ENCODE results near the gene FAAH2. TPM values are rescaled to one million over a fixed set of nuclear protein-coding genes. Genes with fewer than 3 reads are reported as not detected.
A peak's percentile ranks its signal among the peaks of the same experiment; 100 is the strongest.
"Not testable (repeated sequence)": the region's sequence is repeated elsewhere in the genome, so short reads cannot be mapped to it uniquely, and the experiment has no call there.

The FAAH2 gene
- total RNA-seq, 2 donors from 2014 or later, result 0.14 to 1.1 TPM

GRCh38 chrX:57329008-57329407 lies 42.5 kb downstream of the FAAH2 start:
- ATAC-seq (no peak), DNase-seq (ENCODE audit: low spot score) (no peak)
- Mint-ChIP-seq H3K27ac (no peak overlapping the region), H3K27me3 (peaks cover 0 to 10% of the 10 kb centered on the region in 2 donors), H3K4me3 (no peak overlapping the region), H3K9me3 (no peaks in the 10 kb centered on the region), H3K36me3 (no peaks in the 10 kb centered on the region), H3K4me1 (ENCODE audit: low read depth in 2 of 2) (no peaks in the 10 kb centered on the region)

DNA sequence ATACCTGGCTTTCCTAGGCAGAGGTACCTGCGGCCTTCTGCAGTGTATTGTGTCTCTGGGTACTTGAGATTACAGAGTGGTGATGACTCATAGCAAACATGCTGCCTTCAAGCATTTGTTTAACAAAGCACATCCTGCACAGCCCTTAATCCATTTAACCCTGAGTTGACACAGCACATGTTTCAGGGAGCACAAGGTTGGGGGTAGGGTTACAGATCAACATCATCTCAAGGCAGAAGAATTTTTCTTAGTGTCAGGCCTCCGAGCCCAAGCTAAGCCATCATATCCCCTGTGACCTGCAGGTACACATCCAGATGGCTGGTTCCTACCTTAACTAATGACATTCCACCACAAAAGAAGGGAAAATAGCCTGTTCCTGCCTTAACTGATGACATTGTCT lies 49.3 kb downstream of the FAAH2 start:
- H3K4me3 Mint-ChIP-seq; H3K4me1 Mint-ChIP-seq (ENCODE audit: low read depth in 2 of 2): not testable (repeated sequence)

DNA sequence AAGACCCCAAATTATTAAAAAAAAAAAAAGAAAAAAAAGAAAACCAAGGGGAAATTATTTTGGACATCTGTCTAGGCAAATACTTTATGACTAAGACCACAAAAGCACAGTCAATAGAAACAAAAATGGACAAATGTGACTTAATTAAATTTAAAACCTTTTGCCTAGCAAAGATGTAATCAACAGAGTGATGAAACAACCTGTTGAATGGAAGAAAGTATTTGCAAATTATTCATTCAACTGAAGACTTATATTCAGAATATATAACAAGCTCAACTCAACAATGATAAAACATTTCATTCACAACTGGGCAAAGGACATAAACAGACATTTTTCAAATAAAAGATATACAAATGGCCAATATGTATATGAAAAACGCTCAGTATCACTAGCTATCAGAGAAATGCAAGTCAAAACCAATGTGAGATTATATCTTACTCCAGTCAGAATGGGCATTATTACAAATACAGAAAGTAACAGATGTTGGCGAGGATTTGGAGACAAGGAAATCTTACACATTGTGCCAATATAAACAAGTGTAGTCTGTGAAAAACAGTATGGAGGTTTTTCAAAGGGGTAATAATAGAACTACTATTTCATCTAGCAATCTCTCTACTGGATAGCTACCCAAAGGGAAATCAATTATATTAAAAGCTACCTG lies 67.1 kb downstream of the FAAH2 start:
- DNase-seq (ENCODE audit: low spot score), result no peak
- Mint-ChIP-seq H3K4me3 (no peak overlapping the region), H3K36me3 (peaks cover 4% of the 10 kb centered on the region), H3K27ac (no peak overlapping the region), H3K9me3 (no peaks in the 10 kb centered on the region), H3K27me3 (peaks cover 0 to 3% of the 10 kb centered on the region in 2 donors), H3K4me1 (ENCODE audit: low read depth in 2 of 2) (no peaks in the 10 kb centered on the region)
- ATAC-seq, result no peak

More for the DNA sequence above, 49.3 kb downstream of the FAAH2 start:
- H3K27ac Mint-ChIP-seq; DNase-seq (ENCODE audit: low spot score); ATAC-seq; H3K36me3 Mint-ChIP-seq; H3K9me3 Mint-ChIP-seq: not testable (repeated sequence)
- peaks cover 0 to 14% of the 10 kb centered on the region in 2 donors for H3K27me3 Mint-ChIP-seq

- H3K27ac Mint-ChIP-seq, result no peak overlapping the region
- no peaks in the 10 kb centered on the region for H3K4me1 Mint-ChIP-seq (ENCODE audit: low read depth in 2 of 2)
- H3K4me3 Mint-ChIP-seq, result no peak overlapping the region
- H3K36me3 Mint-ChIP-seq, result no peaks in the 10 kb centered on the region
- ATAC-seq (no peak), DNase-seq (ENCODE audit: low spot score) (no peak)
- H3K27me3 Mint-ChIP-seq, result peaks cover 0 to 7% of the 10 kb centered on the region in 2 donors
- no peaks in the 10 kb centered on the region for H3K9me3 Mint-ChIP-seq
Measured at GRCh38 chrX:57364145-57364544, 77.6 kb downstream of the FAAH2 start.

DNA sequence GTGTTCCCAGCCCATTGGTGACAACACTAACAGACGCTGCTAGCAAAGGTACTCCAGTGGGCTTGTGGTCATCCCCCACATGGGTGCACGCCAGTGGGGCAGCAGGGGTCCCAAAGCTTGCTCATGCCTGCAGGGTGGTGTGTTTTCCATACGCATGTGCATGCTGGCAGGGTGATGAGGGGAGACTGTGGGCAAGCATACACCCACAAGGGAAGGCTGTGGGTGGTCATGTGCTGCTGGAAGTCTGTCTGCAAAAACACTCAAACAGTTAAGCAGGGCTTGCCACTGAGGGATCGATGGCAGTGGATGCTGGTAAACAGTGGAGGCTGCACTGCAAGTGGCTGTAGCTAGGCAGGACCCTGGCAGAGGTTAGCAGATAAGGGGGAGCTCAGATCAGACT lies 79.9 kb downstream of the FAAH2 start:
- no peaks in the 10 kb centered on the region for H3K9me3 Mint-ChIP-seq
- ATAC-seq (no peak), DNase-seq (ENCODE audit: low spot score) (no peak)
- no peak overlapping the region for H3K4me3 Mint-ChIP-seq
- H3K36me3 Mint-ChIP-seq, result no peaks in the 10 kb centered on the region
- peaks cover 0 to 7% of the 10 kb centered on the region in 2 donors for H3K27me3 Mint-ChIP-seq
- no peaks in the 10 kb centered on the region for H3K4me1 Mint-ChIP-seq (ENCODE audit: low read depth in 2 of 2)
- H3K27ac Mint-ChIP-seq, result no peak overlapping the region

- H3K4me1 Mint-ChIP-seq (ENCODE audit: low read depth in 2 of 2), result no peaks in the 10 kb centered on the region
- DNase-seq (ENCODE audit: low spot score), result no peak
- no peak overlapping the region for H3K27ac Mint-ChIP-seq
- no peaks in the 10 kb centered on the region for H3K36me3 Mint-ChIP-seq
- no peaks in the 10 kb centered on the region for H3K9me3 Mint-ChIP-seq
- peaks cover 0 to 7% of the 10 kb centered on the region in 2 donors for H3K27me3 Mint-ChIP-seq
- H3K4me3 Mint-ChIP-seq, result no peak overlapping the region
- ATAC-seq, result no peak
Measured at GRCh38 chrX:57367649-57368048, 81.1 kb downstream of the FAAH2 start.

DNA sequence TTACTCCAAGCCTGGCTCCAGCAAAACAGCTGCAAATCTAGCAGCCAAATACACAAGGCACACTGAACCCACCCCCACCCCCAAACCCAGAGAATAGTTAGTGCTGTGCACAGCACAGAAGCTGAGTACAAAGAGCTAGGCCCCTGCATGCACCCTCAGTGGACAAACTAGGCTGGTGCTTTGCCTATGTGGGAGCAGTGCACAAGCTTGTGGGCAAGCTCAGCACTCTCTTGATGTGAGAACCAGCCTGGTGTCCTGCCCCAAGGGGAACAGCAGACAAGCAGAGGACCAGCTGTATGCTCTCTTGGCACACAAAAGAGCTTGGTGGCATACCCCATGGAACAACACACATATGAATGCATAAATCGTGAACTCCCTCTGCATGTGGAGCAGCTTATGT lies 81.7 kb downstream of the FAAH2 start:
- DNase-seq (ENCODE audit: low spot score) (no peak), ATAC-seq (peak in 1 of 2 donors; percentile 32)
- H3K4me3 Mint-ChIP-seq, result no peak overlapping the region
- no peaks in the 10 kb centered on the region for H3K9me3 Mint-ChIP-seq
- H3K4me1 Mint-ChIP-seq (ENCODE audit: low read depth in 2 of 2), result no peaks in the 10 kb centered on the region
- H3K27me3 Mint-ChIP-seq, result peaks cover 0 to 7% of the 10 kb centered on the region in 2 donors
- H3K27ac Mint-ChIP-seq, result no peak overlapping the region
- H3K36me3 Mint-ChIP-seq, result no peaks in the 10 kb centered on the region

- Mint-ChIP-seq H3K27ac (no peak overlapping the region), H3K4me3 (no peak overlapping the region), H3K9me3 (peaks cover 3% of the 10 kb centered on the region), H3K36me3 (peaks cover 11% of the 10 kb centered on the region), H3K4me1 (ENCODE audit: low read depth in 2 of 2) (no peaks in the 10 kb centered on the region), H3K27me3 (peaks cover 7 to 15% of the 10 kb centered on the region in 2 donors)
- ATAC-seq (no peak), DNase-seq (ENCODE audit: low spot score) (no peak)
Measured at GRCh38 chrX:57379296-57379695, 92.8 kb downstream of the FAAH2 start.

GRCh38 chrX:57380026-57380796 lies 93.7 kb downstream of the FAAH2 start:
- H3K36me3 Mint-ChIP-seq, result peaks cover 11% of the 10 kb centered on the region
- H3K27me3 Mint-ChIP-seq, result peaks cover 7 to 15% of the 10 kb centered on the region in 2 donors
- peaks cover 3% of the 10 kb centered on the region for H3K9me3 Mint-ChIP-seq
- ATAC-seq (no peak), DNase-seq (ENCODE audit: low spot score) (no peak)
- no peak overlapping the region for H3K27ac Mint-ChIP-seq
- H3K4me1 Mint-ChIP-seq (ENCODE audit: low read depth in 2 of 2), result no peaks in the 10 kb centered on the region
- no peak overlapping the region for H3K4me3 Mint-ChIP-seq

DNA sequence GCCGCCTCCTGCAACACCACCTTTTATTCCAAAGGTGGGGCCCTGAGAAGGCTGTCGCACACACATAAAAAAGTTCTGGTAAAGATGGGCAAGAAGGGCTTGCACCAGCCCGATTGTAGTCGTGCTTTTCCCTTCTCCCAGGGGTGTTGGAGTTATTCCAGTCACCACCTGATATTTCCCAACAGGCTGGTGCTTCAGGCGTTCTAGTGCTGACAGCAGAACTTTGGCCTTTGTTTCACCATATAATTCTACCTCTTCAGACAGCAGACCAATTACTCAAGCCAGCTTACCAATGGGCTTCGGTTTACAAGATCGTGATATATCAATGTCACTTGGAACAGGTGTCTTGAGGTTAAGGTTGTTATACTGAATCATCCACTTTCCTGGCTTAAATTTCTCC lies 107.7 kb downstream of the FAAH2 start:
- not testable (repeated sequence) for ATAC-seq; H3K4me1 Mint-ChIP-seq (ENCODE audit: low read depth in 2 of 2); H3K9me3 Mint-ChIP-seq; H3K36me3 Mint-ChIP-seq; H3K27ac Mint-ChIP-seq; H3K27me3 Mint-ChIP-seq; H3K4me3 Mint-ChIP-seq; DNase-seq (ENCODE audit: low spot score)

DNA sequence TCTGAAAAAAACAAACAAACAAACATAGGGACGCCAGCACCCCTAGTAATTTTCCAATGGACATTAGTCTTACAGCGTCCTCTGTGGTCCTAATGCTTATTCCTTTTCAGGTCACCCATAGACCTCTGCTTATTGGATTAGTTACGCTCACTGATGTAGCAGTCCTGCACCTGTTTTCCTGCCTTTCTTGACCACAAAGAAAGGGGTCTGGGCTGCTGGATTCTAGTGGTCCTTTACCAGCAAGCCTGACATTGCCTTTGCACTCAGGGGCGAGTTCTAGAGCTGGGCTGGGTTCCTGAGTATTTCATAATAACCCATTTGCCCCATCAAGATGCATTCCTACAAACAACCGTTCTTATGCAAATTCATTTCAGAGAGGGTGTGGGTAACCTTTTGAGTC lies 116.7 kb downstream of the FAAH2 start:
- not testable (repeated sequence) for DNase-seq (ENCODE audit: low spot score); H3K4me3 Mint-ChIP-seq; H3K27me3 Mint-ChIP-seq; ATAC-seq; H3K36me3 Mint-ChIP-seq; H3K9me3 Mint-ChIP-seq; H3K27ac Mint-ChIP-seq; H3K4me1 Mint-ChIP-seq (ENCODE audit: low read depth in 2 of 2)

GRCh38 chrX:57406149-57406548 lies 119.6 kb downstream of the FAAH2 start:
- Mint-ChIP-seq H3K27ac (no peak overlapping the region), H3K9me3 (peaks cover 4% of the 10 kb centered on the region), H3K36me3 (no peaks in the 10 kb centered on the region), H3K27me3 (peaks cover 0 to 8% of the 10 kb centered on the region in 2 donors), H3K4me3 (no peak overlapping the region), H3K4me1 (ENCODE audit: low read depth in 2 of 2) (no peaks in the 10 kb centered on the region)
- DNase-seq (ENCODE audit: low spot score), result no peak
- ATAC-seq, result no peak

GRCh38 chrX:57417827-57418226 lies 131.3 kb downstream of the FAAH2 start:
- DNase-seq (ENCODE audit: low spot score), result no peak
- no peak overlapping the region for H3K4me3 Mint-ChIP-seq
- peaks cover 0 to 7% of the 10 kb centered on the region in 2 donors for H3K27me3 Mint-ChIP-seq
- H3K9me3 Mint-ChIP-seq, result no peaks in the 10 kb centered on the region
- H3K36me3 Mint-ChIP-seq, result peaks cover 7% of the 10 kb centered on the region
- ATAC-seq, result no peak
- H3K4me1 Mint-ChIP-seq (ENCODE audit: low read depth in 2 of 2), result no peaks in the 10 kb centered on the region
- no peak overlapping the region for H3K27ac Mint-ChIP-seq

GRCh38 chrX:57422289-57422688 lies 135.8 kb downstream of the FAAH2 start:
- Mint-ChIP-seq H3K4me1 (ENCODE audit: low read depth in 2 of 2) (no peaks in the 10 kb centered on the region), H3K9me3 (no peaks in the 10 kb centered on the region), H3K27ac (no peak overlapping the region), H3K36me3 (no peaks in the 10 kb centered on the region), H3K4me3 (no peak overlapping the region), H3K27me3 (no peaks in the 10 kb centered on the region)
- DNase-seq (ENCODE audit: low spot score) (no peak), ATAC-seq (no peak)
